LNCaP clone FGC (cell line): Measurements from ENCODE around the gene BASP1.

Experiments
- DNase-seq: peaks from one replicate; pipeline ENCODE4 v3.0.0-alpha.2; 2011; ENCODE audit warnings: low read depth
- H3K4me3 ChIP-seq: 2 replicates; pipeline ENCODE4 v1.5.1; 2011; ENCODE audit warnings: mild to moderate bottlenecking, low read depth, low read length, control low read depth
- TF ChIP-seq, protein P1 (sequence below): IDR thresholded peaks from 2 replicates; pipeline ENCODE4 v1.5.1; 2012; ENCODE audit warnings: mild to moderate bottlenecking; ENCODE audit not compliant: control insufficient read depth, insufficient read depth; ENCODE audit errors: extremely low read depth

Gene BASP1

DNA sequence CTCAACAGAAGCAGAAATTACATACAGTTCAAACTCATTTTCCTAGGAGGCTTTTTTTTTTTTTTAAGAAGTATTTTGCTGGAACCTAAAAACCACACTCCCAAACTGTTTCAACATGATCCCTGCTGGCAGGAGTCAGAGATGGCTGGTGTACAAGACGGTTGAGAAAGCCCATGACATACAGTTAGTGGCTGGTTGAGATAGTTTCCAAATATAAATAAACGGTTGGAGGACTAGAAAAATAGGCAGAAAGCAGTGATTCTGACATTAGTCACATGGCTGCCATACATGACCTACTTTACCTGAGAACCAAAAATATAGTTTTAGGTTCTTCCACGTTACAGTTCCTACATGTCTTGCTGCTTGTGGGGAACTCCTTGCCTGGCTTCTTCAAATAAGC lies 31.7 kb upstream of the BASP1 start:
- H3K4me3 ChIP-seq, result no peak overlapping the region
- TF ChIP-seq, protein P1, sequence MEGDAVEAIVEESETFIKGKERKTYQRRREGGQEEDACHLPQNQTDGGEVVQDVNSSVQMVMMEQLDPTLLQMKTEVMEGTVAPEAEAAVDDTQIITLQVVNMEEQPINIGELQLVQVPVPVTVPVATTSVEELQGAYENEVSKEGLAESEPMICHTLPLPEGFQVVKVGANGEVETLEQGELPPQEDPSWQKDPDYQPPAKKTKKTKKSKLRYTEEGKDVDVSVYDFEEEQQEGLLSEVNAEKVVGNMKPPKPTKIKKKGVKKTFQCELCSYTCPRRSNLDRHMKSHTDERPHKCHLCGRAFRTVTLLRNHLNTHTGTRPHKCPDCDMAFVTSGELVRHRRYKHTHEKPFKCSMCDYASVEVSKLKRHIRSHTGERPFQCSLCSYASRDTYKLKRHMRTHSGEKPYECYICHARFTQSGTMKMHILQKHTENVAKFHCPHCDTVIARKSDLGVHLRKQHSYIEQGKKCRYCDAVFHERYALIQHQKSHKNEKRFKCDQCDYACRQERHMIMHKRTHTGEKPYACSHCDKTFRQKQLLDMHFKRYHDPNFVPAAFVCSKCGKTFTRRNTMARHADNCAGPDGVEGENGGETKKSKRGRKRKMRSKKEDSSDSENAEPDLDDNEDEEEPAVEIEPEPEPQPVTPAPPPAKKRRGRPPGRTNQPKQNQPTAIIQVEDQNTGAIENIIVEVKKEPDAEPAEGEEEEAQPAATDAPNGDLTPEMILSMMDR, result peak; percentile 50
- peak; percentile 11 for DNase-seq

DNA sequence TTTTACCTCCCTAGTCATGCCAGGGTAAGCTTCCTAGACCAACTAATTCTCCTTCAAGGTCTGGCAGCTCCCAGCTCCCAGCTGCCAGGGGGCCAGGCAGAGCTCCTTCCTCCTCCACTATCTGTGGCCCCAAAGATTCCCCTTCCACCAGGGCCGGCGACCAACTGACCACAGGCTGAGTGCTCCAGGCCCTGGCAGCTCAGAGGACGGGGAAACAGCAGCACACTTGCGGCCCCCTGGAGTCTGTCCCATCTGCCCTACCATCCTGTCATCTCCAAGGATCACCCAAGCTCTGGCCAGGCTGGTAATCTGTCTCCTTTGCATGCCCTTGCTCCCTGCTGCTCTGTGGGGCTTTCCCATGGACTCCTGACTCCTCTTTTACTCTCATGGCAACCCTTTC lies 31.2 kb upstream of the BASP1 start:
- no peak overlapping the region for H3K4me3 ChIP-seq
- DNase-seq, result no peak
- TF ChIP-seq, protein P1, result no peak

DNA sequence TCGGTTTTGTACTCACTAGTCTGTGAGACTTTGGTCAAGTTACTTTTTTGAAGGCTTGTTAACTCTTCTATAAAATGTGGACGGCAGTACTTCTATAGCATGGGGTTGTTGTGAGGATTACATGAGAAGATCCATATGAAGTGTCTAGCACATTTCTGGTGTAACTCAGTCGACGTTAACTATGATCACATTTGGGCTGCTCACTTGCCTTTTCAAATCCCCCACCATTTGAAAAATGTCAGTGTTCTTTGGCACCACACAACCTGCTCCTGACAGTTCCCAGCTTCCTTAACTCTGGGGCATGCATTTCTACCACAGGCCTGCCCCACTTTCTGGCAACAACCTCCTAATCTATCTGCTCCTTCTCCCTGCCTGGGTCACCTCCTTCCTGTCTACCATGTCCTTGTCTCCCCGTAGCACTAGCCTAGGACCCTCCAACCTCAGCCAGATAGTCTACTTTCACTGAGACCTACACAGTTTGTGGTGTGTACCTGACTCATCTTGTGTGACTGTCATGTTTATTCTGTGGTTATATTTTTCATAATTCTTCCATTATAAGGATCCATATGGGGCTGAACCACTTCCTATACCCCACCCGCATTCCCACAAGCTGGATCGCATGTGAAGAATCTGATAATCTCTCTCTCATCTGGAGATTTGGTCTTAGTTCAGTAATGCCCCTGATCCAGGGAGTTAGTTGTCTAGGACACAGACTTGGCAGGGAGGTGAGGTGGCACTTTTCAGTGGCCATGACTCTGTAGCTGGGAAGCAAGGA lies 30.2 kb upstream of the BASP1 start:
- TF ChIP-seq, protein P1, result no peak
- H3K4me3 ChIP-seq, result no peak overlapping the region
- DNase-seq, result no peak

DNA sequence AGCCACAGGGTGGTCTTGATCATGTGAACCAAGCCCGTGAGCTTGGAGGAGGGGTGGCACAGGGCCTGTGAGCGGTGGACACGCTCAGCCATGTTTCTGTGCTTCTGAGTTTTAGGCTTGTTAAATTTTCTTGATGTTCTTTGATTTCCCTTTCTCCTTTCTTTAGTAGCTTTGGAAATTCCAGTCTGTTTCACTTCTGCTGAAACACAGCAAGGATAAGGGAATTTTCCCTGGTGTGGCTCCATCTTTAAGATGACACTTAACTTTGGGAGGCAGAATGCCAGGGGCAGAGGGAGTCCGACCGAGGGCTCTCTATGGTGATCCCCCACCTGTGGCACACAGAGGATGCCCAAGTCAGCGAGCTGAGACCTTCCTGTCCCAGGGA lies 29.7 kb upstream of the BASP1 start:
- H3K4me3 ChIP-seq, result no peak overlapping the region
- TF ChIP-seq, protein P1, result no peak
- DNase-seq, result no peak

DNA sequence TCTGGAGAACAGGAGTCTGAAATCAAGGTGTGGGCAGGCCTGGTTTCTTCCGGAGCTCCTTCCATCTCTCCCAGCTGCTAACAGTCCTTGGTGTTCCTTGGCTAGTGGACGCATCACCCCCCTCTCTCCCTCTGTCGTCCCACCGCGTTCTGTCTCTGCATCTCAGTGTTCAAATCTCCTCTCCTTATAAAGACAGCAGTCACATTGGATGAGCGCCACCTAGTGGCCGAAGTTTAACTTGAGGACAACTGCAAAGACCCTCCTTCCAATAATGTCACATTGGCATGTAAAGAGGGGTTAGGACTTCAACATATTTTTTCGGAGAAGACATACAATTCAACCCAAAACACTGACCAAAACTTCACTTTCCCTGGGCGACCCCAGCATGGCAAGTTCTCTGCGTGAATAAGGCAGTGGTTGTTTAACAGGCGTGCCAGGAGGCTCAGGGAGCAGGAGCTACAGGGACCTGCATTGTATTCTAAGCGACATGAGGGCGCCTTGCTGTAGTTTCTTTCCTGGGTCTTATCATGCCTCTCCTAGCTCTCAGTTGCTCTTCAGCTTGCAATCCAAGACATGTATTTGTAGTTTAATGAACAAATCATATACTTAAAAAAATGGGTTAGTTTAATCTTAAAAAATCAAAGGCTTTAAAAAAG lies 27.9 kb upstream of the BASP1 start:
- H3K4me3 ChIP-seq, result no peak overlapping the region

DNA sequence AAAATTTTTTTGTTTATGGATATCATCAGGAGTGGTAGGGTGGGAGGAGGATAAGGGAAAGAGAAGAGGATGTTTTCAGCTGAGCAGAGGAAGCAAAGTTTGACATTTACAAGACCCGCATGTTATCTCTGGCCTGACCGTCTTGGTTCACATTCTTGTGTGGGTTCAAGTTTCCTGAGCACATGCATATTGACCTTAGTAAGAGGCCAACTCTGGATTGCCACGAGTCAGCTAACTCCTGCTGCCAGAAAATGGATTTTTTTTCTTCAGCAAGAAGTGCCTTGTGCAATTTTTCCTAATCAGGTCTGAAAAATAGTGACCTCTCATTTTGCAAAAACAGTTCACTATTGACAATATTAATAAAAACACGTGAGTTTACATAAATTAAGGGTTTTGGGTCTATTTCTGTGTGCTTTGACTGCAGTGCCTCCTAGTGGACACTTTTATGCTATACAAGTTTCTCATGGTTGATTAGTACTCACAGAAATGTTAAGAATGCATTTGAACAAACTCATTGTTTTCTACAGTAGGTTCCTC lies 27.1 kb upstream of the BASP1 start:
- no peak for DNase-seq
- TF ChIP-seq, protein P1, result peak; percentile 71
- H3K4me3 ChIP-seq, result no peak overlapping the region

More for the DNA sequence above, 27.9 kb upstream of the BASP1 start:
- TF ChIP-seq, protein P1, result peak; percentile 80
- DNase-seq, result peak; percentile 35
